CD1c-positive myeloid dendritic cell (primary cell): Measurements from ENCODE around the gene AMZ2.
A peak's percentile ranks its signal among the peaks of the same experiment; 100 is the strongest.

ENCODE experiments used
- DNase-seq: peaks from one replicate; pipeline ENCODE4 v3.0.0-alpha.2; 2016; ENCODE audit errors: extremely low spot score

The AMZ2 gene

DNA sequence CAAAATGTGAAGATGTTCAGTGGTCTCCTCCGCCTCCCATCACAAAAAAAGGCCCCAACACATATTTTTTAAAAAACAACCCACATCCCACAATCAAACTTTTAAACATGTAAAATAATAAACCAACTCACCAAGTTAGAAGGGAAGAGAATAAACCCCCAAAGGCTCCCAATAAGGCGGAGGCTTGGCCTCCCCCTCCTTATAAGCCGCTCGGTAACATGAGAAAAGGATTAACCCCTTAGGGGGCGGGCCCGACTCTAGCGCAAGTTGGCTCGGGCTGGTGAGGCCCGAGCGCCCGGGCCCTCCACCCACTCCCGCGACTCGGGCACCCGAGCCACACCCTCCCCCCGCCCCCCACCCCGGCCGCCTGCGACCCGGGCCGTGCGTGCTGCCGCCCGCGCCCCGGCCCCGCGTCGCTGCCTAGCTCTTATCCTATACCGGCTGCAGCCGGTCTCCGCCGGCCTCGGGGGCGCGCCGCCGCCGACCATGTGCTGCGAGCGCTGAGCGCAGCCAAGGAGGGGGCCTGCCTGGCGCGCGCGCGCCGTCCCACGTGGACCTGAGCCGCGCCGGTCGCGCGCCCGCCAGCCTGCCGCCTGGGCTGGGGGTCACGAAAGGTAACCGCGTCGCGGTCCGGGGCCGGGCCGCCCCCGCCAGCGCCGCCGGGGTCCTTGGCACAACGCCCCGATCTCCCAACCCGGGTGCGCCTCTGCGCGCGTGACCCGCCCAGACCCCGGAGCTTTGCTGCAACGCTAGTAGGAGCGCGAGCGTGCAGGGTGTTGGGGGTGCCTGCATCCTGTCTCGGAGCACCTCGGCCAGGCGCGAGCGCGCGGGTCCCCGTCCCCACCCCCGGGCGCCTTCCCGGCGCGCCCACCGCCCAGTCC, 43.4 kb downstream of the AMZ2 start, which contains the start of the genes ARSG and SLC16A6:
ARSG (plus strand) TSS at position 541 of the 881 bp plus-strand sequence. CDS start 15,999 bp downstream, outside the sequence.
SLC16A6 (minus strand) TSS at position 173 of the 881 bp plus-strand sequence. CDS start 12,807 bp downstream, outside the sequence.
- peak; percentile 94 for DNase-seq

DNA sequence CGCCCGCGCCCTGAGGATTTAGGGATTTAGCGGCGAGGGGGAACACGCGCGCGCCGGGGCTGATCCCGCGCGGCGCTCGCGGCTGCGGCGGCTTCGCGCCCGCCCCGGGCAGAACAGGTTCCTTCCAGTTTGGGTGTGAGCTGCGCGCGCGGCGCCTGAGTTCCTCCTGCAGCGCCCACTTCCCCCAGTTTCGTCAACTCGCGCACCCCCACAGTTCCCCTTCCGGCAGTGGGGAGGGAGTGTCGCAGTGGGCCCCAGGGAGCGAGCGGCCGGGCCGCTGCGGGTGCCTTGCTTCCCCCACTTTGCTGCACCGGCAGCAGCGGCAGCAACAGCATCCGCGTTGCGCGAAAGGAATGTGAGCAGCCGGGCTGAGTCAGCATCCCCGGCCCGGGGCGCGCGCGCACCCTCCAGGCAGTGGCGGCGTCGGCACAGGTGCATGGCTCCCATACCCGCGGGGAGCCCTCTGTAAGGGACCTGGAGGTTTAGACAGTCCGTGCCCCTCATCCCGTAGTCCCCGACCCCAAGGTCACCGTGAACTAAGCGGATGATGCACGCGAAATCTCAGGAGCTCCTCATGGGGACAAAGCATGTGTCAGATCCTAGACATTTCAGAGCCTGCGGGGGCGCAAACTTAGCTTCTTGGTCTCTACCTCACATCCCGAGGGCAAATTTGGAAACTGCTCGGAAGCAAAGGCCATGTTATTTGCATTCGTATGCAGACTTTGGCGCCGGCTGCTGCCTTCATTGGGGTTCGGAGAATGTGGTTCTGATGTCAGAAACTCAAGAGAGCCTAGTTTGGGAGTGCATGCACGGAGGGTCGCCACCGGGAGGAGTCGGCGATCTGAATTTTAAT, 44.2 kb downstream of the AMZ2 start:
- DNase-seq: peak; percentile 99

DNA sequence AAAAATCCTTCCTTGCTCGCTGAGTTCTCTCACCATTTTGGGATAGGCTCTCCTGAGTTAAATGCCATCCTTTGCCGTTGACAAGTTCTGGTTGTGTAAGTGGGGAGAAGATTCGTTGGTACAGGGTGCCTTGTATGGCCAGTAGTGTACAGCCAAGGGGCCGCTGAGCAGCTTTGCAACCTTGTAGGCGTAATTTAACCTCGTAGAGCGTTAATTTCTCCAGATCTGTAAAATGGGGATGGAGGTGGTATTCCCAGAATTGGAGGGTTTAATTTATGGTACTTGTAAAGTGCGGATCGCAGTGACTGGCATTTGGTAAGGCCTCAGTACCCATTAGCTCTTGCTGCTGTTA, 44.8 kb downstream of the AMZ2 start:
- DNase-seq: no peak

DNA sequence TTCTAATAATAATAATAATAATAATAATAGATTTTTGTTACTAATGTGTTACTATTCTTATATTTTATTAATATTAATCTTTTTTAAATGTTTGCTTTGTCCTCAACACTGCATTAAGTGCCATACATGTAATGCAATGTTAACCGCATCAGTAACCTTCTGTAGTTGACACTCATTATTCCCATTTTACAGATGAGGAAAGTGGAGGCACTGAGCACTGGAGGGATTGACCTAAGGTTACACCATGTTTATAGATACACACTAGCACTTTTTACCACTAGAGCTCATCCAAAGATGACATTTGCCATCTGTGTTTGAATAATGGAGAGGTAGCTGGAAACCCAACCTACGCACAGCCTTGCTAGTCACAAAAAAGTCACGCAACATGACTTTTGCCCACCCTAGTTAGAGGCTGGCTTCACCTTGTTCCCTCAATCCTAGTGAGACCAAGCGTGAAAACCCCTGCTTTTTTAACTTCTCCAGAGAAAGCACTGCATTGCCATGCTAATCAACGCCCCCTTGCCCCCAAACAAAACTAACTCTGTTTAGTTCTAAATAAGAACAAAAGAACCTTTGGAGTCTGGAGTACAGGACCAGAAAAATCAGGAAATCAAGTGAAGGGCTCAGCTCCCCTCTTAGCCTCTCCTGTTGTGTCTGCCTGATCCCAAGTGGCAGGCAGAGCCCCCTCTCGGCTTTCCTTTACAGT, 45.8 kb downstream of the AMZ2 start:
- no peak for DNase-seq

DNA sequence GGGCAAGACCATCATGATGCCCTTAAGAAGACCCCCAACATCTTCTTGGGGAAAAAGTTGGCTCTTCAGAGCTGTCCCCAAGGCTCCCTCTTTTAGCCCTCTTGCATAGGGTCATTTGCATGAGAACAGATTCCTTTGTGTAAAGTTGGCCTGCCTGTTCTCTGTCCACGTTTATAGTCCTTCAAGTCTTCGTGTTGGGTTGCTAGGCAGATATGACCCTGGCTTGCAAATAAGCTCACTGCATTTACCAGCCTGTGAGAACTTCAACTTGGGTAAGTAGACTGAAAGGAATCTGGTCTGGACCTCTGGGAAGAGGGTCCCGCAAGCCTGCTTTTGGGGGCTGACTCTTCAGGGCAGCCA, 46.3 kb downstream of the AMZ2 start:
- no peak for DNase-seq

DNA sequence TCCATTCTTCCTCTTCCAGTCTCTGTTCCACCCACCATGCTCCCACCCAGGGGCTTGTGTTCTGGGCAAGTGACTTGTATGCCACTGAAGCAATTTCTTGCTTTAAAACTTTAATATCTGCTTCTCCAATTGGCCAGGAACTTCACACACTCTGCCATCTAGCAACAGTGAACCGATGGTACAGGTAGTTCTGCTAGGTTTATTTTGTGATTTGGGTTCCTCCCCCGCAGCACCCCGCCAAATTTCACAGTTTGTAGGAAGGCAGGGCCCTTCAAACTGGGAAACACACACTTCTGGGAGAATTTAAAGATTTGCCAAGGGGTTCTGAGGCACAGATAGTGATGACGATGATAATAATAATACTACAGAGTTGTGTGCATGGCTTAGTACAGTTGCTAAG, 46.8 kb downstream of the AMZ2 start:
- DNase-seq: no peak

DNA sequence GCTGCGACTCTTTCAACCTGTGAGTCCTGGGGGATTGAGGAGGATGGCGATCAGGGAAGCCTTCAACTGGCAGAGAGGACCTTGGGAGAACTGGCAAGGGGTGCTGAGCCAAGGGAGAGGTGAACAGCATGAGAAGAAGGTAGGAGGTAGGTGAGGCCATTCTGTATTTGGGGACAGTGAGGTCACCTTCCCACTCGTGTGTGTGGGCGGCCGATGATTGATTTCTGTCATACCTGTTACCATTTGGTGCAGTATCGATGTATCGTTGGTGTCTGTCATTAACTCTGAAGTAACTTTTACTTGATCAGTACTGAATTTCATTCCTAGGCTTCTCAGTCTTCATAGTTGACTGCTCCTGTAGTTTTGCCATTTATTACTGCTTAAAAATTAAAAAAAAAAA, 47.2 kb downstream of the AMZ2 start:
- no peak for DNase-seq

DNA sequence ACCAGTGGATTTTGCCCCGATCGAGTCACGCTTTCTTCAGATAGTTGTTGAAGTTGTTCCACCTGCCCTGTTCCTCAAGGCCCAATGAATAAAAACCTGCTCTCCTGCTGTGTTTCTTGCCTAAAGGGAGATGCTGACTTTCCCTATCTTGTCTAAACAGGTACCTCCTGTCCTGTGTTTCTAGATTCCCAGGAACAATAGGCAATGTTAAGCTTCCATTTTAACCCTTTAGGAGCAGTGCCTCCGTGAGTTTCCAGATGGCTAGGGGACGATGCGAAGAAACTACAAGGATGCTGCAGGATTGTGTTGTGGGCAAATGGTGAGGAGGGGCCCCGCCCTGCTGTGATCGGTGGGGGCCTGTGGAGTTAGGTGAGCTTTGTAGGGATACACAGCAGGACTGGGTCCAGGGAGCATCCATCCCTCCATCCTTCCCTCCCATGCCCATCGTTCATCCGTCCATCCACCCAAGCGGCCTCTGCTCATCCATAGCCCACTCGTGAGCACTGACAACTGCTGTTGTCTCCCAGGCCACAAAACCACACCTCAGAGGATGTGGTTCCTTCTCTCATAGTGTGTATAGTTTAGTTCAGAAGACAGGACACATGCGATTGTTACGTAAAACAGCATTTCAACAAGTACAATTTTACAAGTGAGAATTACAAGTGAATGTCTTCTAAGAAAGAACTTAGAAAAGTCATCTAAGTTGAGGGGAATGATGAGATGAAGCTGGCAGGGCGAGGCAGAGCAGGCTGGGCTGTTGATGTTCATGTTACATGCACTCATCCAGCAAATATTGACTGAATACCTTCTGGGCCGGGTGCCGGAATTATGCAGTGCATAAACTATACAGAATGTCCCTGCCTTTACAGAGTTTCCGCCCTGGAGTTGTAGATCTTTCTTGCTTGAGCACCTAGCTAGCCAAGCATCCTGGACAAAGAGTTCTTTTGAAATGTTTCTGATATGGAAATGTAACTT, 48.7 kb downstream of the AMZ2 start:
- DNase-seq: peak; percentile 42

DNA sequence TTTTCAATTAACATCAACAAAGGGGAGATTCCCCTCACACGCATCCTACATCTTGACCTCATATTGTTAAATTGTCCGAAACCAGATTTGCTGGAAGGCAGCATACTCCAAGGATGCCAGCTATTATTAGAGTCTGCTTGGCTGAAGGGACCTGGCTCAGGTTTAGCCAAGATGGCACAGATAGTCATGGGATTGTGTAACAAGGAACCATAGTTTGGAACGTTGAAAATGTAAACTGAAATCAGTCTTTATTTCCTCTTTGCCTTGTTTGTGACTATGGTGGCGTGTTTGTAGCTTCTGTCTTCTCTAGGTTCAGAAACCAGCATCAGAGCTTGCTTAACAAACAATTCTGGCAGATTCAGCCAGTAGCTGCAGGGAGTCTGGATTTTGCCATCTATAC, 49.4 kb downstream of the AMZ2 start:
- peak; percentile 80 for DNase-seq

DNA sequence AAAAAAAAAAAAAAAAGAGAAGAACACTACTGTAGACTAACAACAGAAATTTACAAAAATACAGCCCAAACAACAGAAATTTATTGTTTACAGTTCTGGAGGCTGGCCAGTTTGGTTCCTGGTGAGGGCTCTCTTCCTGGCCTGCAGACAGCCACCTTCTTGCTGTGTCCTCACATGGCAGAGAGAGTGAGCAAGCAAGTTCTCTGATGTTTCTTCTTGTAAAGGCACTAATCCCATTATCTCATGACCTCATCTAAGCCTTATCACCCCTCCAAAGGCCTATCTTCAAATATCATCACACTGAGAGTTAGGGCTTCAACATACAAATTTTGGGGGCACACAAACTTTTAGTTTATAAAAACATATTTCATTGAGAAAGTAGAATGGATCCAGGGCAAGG, 50.8 kb downstream of the AMZ2 start:
- DNase-seq: no peak

DNA sequence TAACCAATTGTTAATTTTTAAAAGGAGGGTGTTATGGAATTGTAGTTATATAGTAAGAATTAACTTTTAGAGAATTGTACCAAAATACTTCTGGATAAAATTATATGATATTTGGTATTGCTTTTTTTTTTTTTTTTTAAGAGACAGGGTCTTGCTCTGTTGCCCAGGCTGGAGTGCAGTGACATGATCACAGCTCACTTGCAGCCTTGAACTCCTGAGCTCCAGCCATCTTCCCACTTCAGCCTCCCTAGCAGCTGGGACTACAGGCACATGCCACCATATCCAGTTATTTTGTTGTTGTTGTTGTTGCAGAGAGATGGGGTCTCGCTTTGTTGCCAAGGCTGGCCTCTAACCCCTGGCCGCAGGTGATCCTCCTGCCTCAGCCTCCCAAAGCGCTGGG, 52.0 kb downstream of the AMZ2 start:
- DNase-seq: no peak

DNA sequence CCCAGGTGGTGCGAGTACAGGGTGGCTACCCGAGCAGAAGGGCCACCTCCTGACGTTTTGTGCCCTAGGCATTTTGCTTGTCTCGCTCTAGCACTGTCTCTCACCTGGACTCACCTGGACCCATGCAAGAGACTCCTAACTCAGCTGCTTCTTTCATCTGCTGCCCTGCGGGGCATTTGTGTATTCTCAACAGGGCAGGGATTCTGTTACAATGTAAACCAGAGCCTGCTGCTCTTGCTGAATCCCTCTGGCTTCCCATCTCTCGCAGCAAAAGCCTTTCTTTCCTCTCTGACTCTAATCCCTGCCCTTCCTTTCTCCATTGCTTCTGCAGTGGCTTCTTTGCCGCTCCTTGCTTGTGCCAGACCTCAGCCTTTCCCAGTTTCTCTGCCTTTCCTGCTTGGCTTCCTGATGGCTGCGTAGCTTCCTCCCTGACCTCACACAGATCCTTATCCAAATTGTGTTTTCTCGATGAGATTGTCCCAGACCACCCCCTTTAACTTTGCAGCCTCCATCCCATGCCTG, 53.7 kb downstream of the AMZ2 start:
- no peak for DNase-seq

DNA sequence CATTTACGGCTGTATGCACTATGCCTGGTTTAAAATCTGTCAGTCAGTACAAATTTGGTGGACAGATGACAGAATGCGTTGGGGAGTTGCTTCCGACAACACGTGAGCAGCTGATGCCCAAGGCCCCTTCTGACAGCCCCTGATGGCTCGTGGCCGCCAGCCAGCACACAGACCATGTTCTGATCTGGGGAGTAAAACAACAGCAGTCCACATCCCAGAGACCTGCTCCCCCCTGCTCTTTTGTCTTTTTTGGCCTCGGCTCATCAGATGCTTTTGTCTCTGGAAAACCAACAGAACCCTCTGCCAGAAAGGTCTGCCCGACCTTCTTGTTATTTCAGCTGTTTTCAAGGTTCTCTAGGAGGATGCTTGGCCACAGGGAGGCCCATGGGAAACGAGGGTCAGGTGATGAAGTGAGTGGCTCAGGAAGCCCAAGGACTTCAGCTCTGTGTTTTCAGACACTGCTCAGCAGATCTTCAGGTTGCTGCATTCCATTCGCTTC, 54.3 kb downstream of the AMZ2 start:
- DNase-seq: no peak

DNA sequence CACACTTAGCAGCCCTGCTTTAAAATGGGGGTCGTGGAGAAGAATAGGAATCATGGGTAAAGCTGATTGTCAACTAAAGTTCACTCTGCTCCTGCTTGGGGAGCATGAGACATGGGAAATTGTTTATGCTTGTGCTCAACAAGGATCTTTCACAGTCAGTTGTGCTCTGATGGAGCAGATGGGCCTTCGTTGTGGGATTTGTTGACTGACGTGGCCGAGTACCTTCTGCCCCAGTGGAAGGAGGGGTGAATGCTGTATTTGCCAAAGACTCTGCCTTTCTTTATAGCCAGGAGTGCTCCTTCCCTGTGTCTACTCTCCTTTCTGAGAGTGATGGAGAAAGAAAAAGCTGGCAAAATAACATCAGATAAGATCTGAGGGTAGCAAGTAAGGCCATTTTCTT, 54.8 kb downstream of the AMZ2 start:
- DNase-seq: no peak

DNA sequence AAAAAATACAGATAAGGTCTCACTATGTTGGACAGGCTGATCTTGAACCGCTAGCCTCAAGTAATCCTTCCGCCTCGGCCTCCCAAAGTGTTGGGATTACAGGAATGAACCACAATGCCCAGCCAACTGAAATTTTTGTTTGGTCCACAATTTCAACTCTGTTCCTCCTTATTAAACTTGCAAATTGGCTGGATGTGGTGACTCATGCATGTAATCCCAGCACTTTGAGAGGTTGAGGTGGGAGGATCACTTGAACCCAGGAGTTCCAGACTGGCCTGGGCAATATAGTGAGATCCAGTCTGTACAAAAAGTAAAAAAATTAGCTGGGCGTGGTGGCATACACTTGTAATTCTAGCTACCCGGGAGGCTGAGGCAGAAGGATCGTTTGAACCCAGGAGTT, 56.9 kb downstream of the AMZ2 start:
- DNase-seq: no peak

DNA sequence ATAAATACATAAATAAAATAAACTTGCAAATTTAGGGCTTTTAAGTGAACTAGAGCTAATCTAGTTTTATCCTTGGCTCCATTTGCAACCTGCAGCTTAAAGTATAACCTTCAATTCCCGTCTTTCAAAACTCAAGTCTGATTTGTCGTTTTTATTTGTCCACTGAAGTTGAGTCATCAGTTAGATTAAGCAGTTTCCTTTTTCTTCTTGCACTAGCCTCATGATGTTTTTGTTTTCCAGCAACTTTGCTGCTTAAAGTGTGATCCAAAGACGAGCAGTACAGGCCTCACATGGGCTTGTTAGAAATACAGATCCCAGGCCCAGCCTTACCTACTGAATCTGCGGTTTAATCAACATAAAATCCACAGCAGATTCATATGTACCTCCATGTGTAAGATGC, 57.3 kb downstream of the AMZ2 start:
- peak; percentile 28 for DNase-seq
